K562 (cell line): ENCODE results near the gene HMCN1. TPM values are rescaled to one million over a fixed set of nuclear protein-coding genes. Genes with fewer than 3 reads are reported as not detected.

Source experiments
- ATAC-seq: fragments of 200-7000 bp; cut with Tn5 transposase; 3 replicates; pipeline ENCODE4 v1.9.1; 2020; ENCODE audit warnings: moderate library complexity
- BruUV-seq: library from RNA; stranded (reverse); fragments of 400-500 nt; replicated peaks from 2 replicates; lab custom pipeline; 2021; lab: Mats Ljungman, UMichigan
- CTCF ChIA-PET: fragments of 300-600 bp; formaldehyde crosslinking; extraction: SDS; loops from one replicate; lab custom pipeline; 2021; ENCODE audit warnings: low intra/inter-chr PET ratio; lab: Yijun Ruan, JAX
- POLR2A ChIA-PET: fragments of 300-600, 350-650 bp; sonication (Branson Sonifier 250); formaldehyde crosslinking; extraction: SDS; loops from one replicate; lab custom pipeline; 2021; ENCODE audit warnings: antibody characterized with exemption, inconsistent platforms; lab: Yijun Ruan, JAX
- DNase-seq, 4 experiments: peaks; one replicate each; pipeline versions ENCODE4 v3.0.0 to v3.0.0-alpha.2; 2011 to 2018; ENCODE audit warnings: low spot score in 3 of 4, mixed read lengths in 3 of 4; ENCODE audit errors: extremely low read depth in 1 of 4
- FAIRE-seq: peaks from 2 replicates; lab custom pipeline; 2011; peaks lifted over from hg19 to GRCh38; lab: Jason Lieb, UNC
- H2AFZ ChIP-seq: 2 replicates; pipeline ENCODE4 v1.6.0; 2011; ENCODE audit warnings: low read depth, low read length, control low read depth, inconsistent platforms
- H3K27ac ChIP-seq: fragments of 200-600 bp; 3 replicates; pipeline ENCODE4 v1.8.0; 2011; ENCODE audit warnings: low read depth, mild to moderate bottlenecking, control low read depth, inconsistent platforms, low read length, moderate library complexity, mixed read lengths; ENCODE audit errors: extremely low read depth
- H3K27me3 ChIP-seq, 2 experiments: fragments of 300-600 bp in 1 of 2; 2 replicates in 1 of 2; 3 replicates in 1 of 2; pipeline versions ENCODE4 v1.6.0 to v1.8.0; 2011; ENCODE audit warnings: inconsistent platforms in 2 of 2, low read length in 2 of 2, mild to moderate bottlenecking in 1 of 2, mixed read lengths in 1 of 2, moderate library complexity in 1 of 2; ENCODE audit not compliant: control insufficient read depth in 2 of 2, insufficient read depth in 2 of 2
- H3K36me3 ChIP-seq: fragments of 300-600 bp; 3 replicates; pipeline ENCODE4 v1.8.0; 2011; ENCODE audit warnings: mild to moderate bottlenecking, low read length, inconsistent platforms; ENCODE audit not compliant: control insufficient read depth, insufficient read depth
- H3K4me1 ChIP-seq, 2 experiments: fragments of 200-600 bp in 1 of 2; replicated peaks in 1 of 2; 2 replicates in 1 of 2; 3 replicates in 1 of 2; pipeline versions ENCODE4 v1.5.1 to v1.8.0; 2011; ENCODE audit warnings: inconsistent platforms in 2 of 2, low read length in 2 of 2, mild to moderate bottlenecking in 1 of 2, mixed read lengths in 1 of 2, moderate library complexity in 1 of 2; ENCODE audit not compliant: control insufficient read depth in 2 of 2, insufficient read depth in 2 of 2
- H3K4me2 ChIP-seq: 2 replicates; pipeline ENCODE4 v1.6.1; 2011; ENCODE audit warnings: low read length, control low read depth, inconsistent platforms, mixed read lengths; ENCODE audit not compliant: insufficient read depth
- H3K4me3 ChIP-seq: fragments of 200-600 bp; sonication (generic), shearing (Covaris generic); 2 replicates; pipeline ENCODE4 v1.5.1; 2016; ENCODE audit warnings: control low read depth, inconsistent platforms
- H3K79me2 ChIP-seq: fragments of 200-600 bp; 3 replicates; pipeline ENCODE4 v1.8.0; 2011; ENCODE audit warnings: low read length, inconsistent platforms; ENCODE audit not compliant: control insufficient read depth, insufficient read depth
- H3K9ac ChIP-seq, 2 experiments: 2 replicates each; pipeline versions ENCODE4 v1.6.0 to v1.6.1; 2011; ENCODE audit warnings: low read depth in 2 of 2, low read length in 2 of 2, control low read depth in 1 of 2, inconsistent platforms in 1 of 2, mild to moderate bottlenecking in 1 of 2, mixed read lengths in 1 of 2; ENCODE audit not compliant: insufficient read depth in 1 of 2
- H3K9me1 ChIP-seq: one replicate; pipeline ENCODE4 v1.6.0; 2011; ENCODE audit warnings: inconsistent platforms, mild to moderate bottlenecking, low read length, moderate library complexity; ENCODE audit not compliant: control insufficient read depth, insufficient read depth
- H3K9me3 ChIP-seq: replicated peaks from 2 replicates; pipeline ENCODE4 v1.5.1; 2011; ENCODE audit warnings: low read depth, low read length, inconsistent platforms; ENCODE audit not compliant: control insufficient read depth, insufficient read depth
- H4K20me1 ChIP-seq: replicated peaks from 2 replicates; pipeline ENCODE4 v1.6.1; 2011; ENCODE audit warnings: low read length, inconsistent platforms, mixed read lengths; ENCODE audit not compliant: control insufficient read depth, insufficient read depth
- ARID1B ChIP-seq: fragments of 450-650 bp; IDR thresholded peaks from 2 replicates; pipeline ENCODE4 v1.6.1; 2016; ENCODE audit warnings: antibody characterized with exemption, mild to moderate bottlenecking, inconsistent platforms
- ARID2 ChIP-seq: fragments of 450-650 bp; IDR thresholded peaks from 2 replicates; pipeline ENCODE4 v1.6.1; 2017; ENCODE audit warnings: antibody characterized with exemption, mild to moderate bottlenecking
- BDP1 ChIP-seq: IDR thresholded peaks from 3 replicates; pipeline ENCODE4 v1.6.1; 2011; ENCODE audit not compliant: insufficient read length, insufficient read depth
- CBX1 ChIP-seq: sonication (generic); IDR thresholded peaks from 2 replicates; pipeline ENCODE4 v1.6.1; 2016; ENCODE audit warnings: antibody characterized with exemption, low read depth, mild to moderate bottlenecking
- EP300 ChIP-seq: IDR thresholded peaks from 2 replicates; pipeline ENCODE4 v1.6.1; 2012; ENCODE audit warnings: low read length, improper control_type of control experiment
- FOSL1 ChIP-seq: fragments of 200-800 bp; sonication (Bioruptor generic); conservative IDR thresholded peaks from 2 replicates; pipeline ENCODE4 v1.6.1; 2016; ENCODE audit warnings: missing genetic modification characterization, missing compliant biosample characterization
- GABPB1 ChIP-seq: sonication (generic); formaldehyde crosslinking; IDR thresholded peaks from 2 replicates; pipeline ENCODE4 v1.8.0; 2022; ENCODE audit warnings: mild to moderate bottlenecking, missing genetic modification reagents
- HDAC1 ChIP-seq, 2 experiments: fragments of 450-650 bp; IDR thresholded peaks; 2 replicates each; pipeline ENCODE4 v1.6.1; 2016 to 2017; ENCODE audit warnings: inconsistent platforms in 1 of 2, mild to moderate bottlenecking in 1 of 2, moderate library complexity in 1 of 2
- HDAC2 ChIP-seq: fragments of 450-650 bp; IDR thresholded peaks from 2 replicates; pipeline ENCODE4 v1.6.1; 2016; ENCODE audit warnings: mild to moderate bottlenecking
- KAT2B ChIP-seq: IDR thresholded peaks from one replicate; pipeline ENCODE4 v1.6.1; 2012; ENCODE audit warnings: low read depth, mild to moderate bottlenecking, control low read depth, inconsistent platforms, low read length, moderate library complexity
- KAT7 ChIP-seq: sonication (generic); formaldehyde crosslinking; IDR thresholded peaks from 2 replicates; pipeline ENCODE4 v1.8.0; 2022; ENCODE audit warnings: missing genetic modification reagents, mild to moderate bottlenecking, borderline replicate concordance
- MAFF ChIP-seq: IDR thresholded peaks from 2 replicates; pipeline ENCODE4 v1.6.1; 2012; ENCODE audit warnings: low read length, improper control_type of control experiment
- NFE2 ChIP-seq: IDR thresholded peaks from 2 replicates; pipeline ENCODE4 v1.6.1; 2014; ENCODE audit warnings: antibody characterized with exemption, low read depth
- PBX2 ChIP-seq, 2 experiments: IDR thresholded peaks in 1 of 2; conservative IDR thresholded peaks in 1 of 2; 2 replicates each; pipeline ENCODE4 v1.6.1; 2016; ENCODE audit warnings: low read depth in 2 of 2, mild to moderate bottlenecking in 1 of 2, missing compliant biosample characterization in 1 of 2, missing genetic modification characterization in 1 of 2, moderate library complexity in 1 of 2
- RCOR1 ChIP-seq, 2 experiments: IDR thresholded peaks; 2 replicates each; pipeline ENCODE4 v1.6.1; 2012; ENCODE audit warnings: low read depth in 2 of 2, low read length in 2 of 2, borderline replicate concordance in 1 of 2, improper control_type of control experiment in 1 of 2
- SMARCC2 ChIP-seq: fragments of 450-650 bp; IDR thresholded peaks from 2 replicates; pipeline ENCODE4 v1.6.1; 2017; ENCODE audit warnings: antibody characterized with exemption, moderate library complexity, mild to moderate bottlenecking, low read depth
- TBP ChIP-seq: optimal IDR thresholded peaks from 2 replicates; pipeline ENCODE3; 2011; ENCODE audit warnings: low read depth, low read length, improper control_type of control experiment
- TCF7L2 ChIP-seq: fragments of 150-350 bp; IDR thresholded peaks from 2 replicates; pipeline ENCODE4 v1.6.1; 2016; ENCODE audit warnings: low read depth, mild to moderate bottlenecking, low read length, moderate library complexity
- ZNF277 ChIP-seq: fragments of 250-450 bp; sonication (Bioruptor Pico); IDR thresholded peaks from 2 replicates; pipeline ENCODE4 v1.8.0; 2022; ENCODE audit warnings: inconsistent platforms, mild to moderate bottlenecking, moderate library complexity, borderline replicate concordance
- WGBS: fragments of 100-300 bp; shearing (Covaris generic); methylation state at CpG from one replicate; pipeline ENCODE4 v1.1.6; 2016; ENCODE audit warnings: low coverage, mixed read lengths; ENCODE audit not compliant: insufficient coverage; ENCODE audit errors: missing lambda C conversion rate; 5-methylcytosine and 5-hydroxymethylcytosine counted together
- in situ Hi-C: fragments of 300-500 bp; cut with MboI; formaldehyde crosslinking; loops from 4 replicates; pipeline ENCODE4 v1.15.0; 2018; ENCODE audit warnings: inconsistent platforms, mixed read lengths
- intact Hi-C: fragments of 100-400 bp; cut with micrococcal nuclease; formaldehyde crosslinking; loops from 2 replicates; pipeline ENCODE4 v1.14.2; 2022
- polyA plus RNA-seq, 8 experiments: library from polyadenylated mRNA; depleted of rRNA in 4 of 8; stranded (reverse) in 5 of 8; unstranded in 3 of 8; fragments of >200 nt; fragmentation: Nextera tagmentation in 2 of 8; fragmentation: Illumina TruSeq in 1 of 8; extraction: Ambion mirVana in 2 of 8; extraction: Trizol in 1 of 8; gene quantifications; 2 replicates each; pipeline versions ENCODE4 v1.2.1 to v1.2.3, GENCODE V29; 2011 to 2014; ENCODE audit warnings: inconsistent platforms in 1 of 8, missing spikeins in 1 of 8
- total RNA-seq, 7 experiments: library from RNA; depleted of rRNA in 6 of 7; stranded (reverse); fragments of >200 nt in 6 of 7; fragmentation: Illumina TruSeq in 2 of 7; extraction: Trizol in 2 of 7; gene quantifications; 2 replicates each; pipeline versions ENCODE4 v1.2.1 to v1.2.3, GENCODE V29; 2011 to 2021; ENCODE audit warnings: low replicate concordance in 1 of 7
- TF ChIP-seq, protein P1 (sequence below): fragments of 450-650 bp; IDR thresholded peaks from 2 replicates; pipeline ENCODE4 v1.6.1; 2016

Gene HMCN1
- total and polyA plus RNA-seq, 9 of the 15 experiments (the other 6 are each of a cell fraction or from before 2014, with no cell fraction given): 0.07 to 0.36 (median 0.21) TPM

DNA sequence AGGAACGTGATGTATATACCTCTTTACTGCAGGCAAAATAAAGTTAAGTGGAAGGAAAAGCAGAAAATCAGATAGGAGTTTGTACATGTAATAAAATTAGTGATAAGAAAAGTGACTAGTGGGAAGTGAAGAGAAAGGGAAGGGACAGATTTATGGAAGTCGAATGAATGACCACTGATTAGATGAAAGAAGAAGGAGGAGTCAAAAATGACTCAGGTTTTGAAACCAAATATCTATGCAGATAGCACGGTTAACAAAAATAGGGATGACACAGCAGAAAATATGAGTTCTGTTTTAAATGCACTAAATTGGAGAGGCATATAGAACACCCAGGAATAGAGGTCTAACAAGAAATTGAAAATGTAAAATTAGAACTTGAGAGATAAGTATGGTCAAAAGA is 128.0 kb downstream of the HMCN1 start:
- no peaks in the 10 kb centered on the region for H3K9me1 ChIP-seq
- ChIA-PET POLR2A (no interaction called here), CTCF (no interaction called here)
- H3K27ac ChIP-seq: no peak overlapping the region; the same call in 2 of the 3 replicates
- DNase-seq: peak in 2 of 4 experiments; percentile 24 to 42
- no peak overlapping the region for H3K4me3 ChIP-seq
- H3K36me3 ChIP-seq: no peaks in the 10 kb centered on the region
- 0% methylated on average over 3 of the region's 3 CpGs for WGBS
- H2AFZ ChIP-seq: no peak overlapping the region
- H3K79me2 ChIP-seq: no peaks in the 10 kb centered on the region
- peaks cover 0 to 9% of the 10 kb centered on the region in 2 experiments; a peak in 2 of 5 replicates for H3K4me1 ChIP-seq
- H4K20me1 ChIP-seq: no peaks in the 10 kb centered on the region
- no peak overlapping the region for H3K9ac ChIP-seq
- no TSS peak for BruUV-seq
- FAIRE-seq: no peak
- H3K9me3 ChIP-seq: no peaks in the 10 kb centered on the region
- in situ Hi-C loops (no loop called here), intact Hi-C loops (no loop called here)
- no peaks in the 10 kb centered on the region for H3K27me3 ChIP-seq
- ATAC-seq: peak; percentile 58; the same call in 2 of the 3 replicates
- no peak overlapping the region for H3K4me2 ChIP-seq
- TF ChIP-seq HDAC1 (IDR thresholded peaks at IDR 0.05) (peak in 1 of 2 experiments; percentile 76; a peak in 2 of 4 replicates), PBX2 (CRISPR knock-in tag; IDR thresholded peaks at IDR 0.05; ENCODE audit: low read depth) (no peak), PBX2 (tag; conservative IDR thresholded peaks at IDR 0.05; ENCODE audit: low read depth) (peak; percentile 86), ARID1B (peak; percentile 85), CBX1 (no peak), FOSL1 (tag) (peak; percentile 89), RCOR1 (IDR thresholded peaks at IDR 0.05; ENCODE audit: borderline replicate concordance in 1 of 2, low read depth in 2 of 2, low read length in 2 of 2) (peak in 1 of 2 experiments; percentile 92; a peak in 2 of 4 replicates), HDAC2 (peak; percentile 81), ARID2 (no peak), BDP1 (no peak), MAFF (peak; percentile 94), NFE2 (peak; percentile 95), EP300 (peak; percentile 40), GABPB1 (no peak), TCF7L2 (no peak), KAT2B (no peak), KAT7 (no peak), TBP (no peak), ZNF277 (CRISPR knock-in tag) (no peak), SMARCC2 (peak; percentile 35; the same call in 1 of the 2 replicates)
- TF ChIP-seq, protein P1, sequence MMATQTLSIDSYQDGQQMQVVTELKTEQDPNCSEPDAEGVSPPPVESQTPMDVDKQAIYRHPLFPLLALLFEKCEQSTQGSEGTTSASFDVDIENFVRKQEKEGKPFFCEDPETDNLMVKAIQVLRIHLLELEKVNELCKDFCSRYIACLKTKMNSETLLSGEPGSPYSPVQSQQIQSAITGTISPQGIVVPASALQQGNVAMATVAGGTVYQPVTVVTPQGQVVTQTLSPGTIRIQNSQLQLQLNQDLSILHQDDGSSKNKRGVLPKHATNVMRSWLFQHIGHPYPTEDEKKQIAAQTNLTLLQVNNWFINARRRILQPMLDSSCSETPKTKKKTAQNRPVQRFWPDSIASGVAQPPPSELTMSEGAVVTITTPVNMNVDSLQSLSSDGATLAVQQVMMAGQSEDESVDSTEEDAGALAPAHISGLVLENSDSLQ: peak; percentile 75
